KOPT-K1 (cell line): ENCODE measurements around the gene EYA2.

Experiments used
- H3K27ac ChIP-seq: fragments of 200-600 bp; sonication (generic); 2 replicates; pipeline ENCODE4 v1.5.1; 2016; ENCODE audit warnings: antibody characterized with exemption, mild to moderate bottlenecking, low read depth, low read length; ENCODE audit not compliant: poor library complexity, severe bottlenecking
- H3K36me3 ChIP-seq: fragments of 200-600 bp; sonication (generic); 2 replicates; pipeline ENCODE4 v1.5.1; 2017; ENCODE audit warnings: antibody characterized with exemption, mild to moderate bottlenecking, low read length, moderate library complexity; ENCODE audit not compliant: insufficient read depth
- H3K9me3 ChIP-seq: fragments of 200-600 bp; sonication (generic); 2 replicates; pipeline ENCODE4 v1.5.1; 2017; ENCODE audit warnings: antibody characterized with exemption, low read length, mild to moderate bottlenecking; ENCODE audit not compliant: insufficient read depth, poor library complexity, severe bottlenecking

Gene EYA2

DNA sequence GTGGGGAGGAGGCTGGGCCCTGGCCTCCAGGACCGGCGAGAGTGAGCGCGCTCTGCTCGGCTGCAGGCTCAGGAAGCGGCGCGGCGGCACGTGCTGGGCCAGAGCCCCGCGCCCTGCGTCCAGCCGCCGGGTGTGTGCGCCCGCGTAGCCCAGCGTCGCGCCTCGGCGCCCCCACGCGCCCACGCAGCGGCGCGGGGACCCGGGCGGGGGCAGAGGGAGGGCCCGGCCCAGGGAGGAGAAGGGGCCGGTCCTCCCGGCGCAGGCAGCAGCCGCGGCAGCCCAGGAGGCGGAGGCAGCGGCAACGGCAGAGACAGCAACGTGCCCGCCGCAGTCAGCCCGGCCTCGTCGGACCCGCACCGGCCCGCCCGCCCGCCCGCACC is at the start of gene EYA2:
Gene EYA2, plus strand, starts transcription at position 265 of the 380 bp plus-strand sequence. CDS start 95,168 bp downstream, outside the sequence.
- H3K9me3 ChIP-seq: peaks cover 10% of the 10 kb centered on the region
- no peaks in the 10 kb centered on the region for H3K36me3 ChIP-seq
- no peak within 1 kb of the TSS for H3K27ac ChIP-seq

GRCh38 chr20:46844965-46845364 is 49.7 kb upstream of the EYA2 start:
- H3K27ac ChIP-seq: no peak overlapping the region
- H3K36me3 ChIP-seq: no peaks in the 10 kb centered on the region

DNA sequence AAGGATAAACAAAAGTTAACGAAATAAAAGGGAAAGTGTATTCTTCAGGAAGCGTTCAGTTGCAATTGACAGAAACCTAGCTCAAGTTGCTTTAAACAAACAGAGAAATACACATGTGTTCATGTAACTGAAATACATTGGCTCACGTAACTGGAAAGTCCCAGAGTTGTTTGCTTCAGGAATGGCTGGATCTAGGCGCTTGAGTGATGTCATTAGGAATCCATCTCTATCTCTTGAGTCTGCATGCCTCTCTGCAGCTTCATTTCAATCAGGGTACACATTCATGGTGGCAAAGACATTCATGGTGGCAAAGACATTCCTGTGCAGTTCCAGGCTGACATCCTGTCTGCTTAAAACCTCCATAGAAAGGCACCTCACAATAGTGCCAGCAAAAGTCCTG is 45.4 kb upstream of the EYA2 start:
- Histone ChIP-seq H3K27ac (no peak overlapping the region), H3K36me3 (no peaks in the 10 kb centered on the region), H3K9me3 (no peaks in the 10 kb centered on the region)

More at GRCh38 chr20:46844965-46845364, 49.7 kb upstream of the EYA2 start:
- no peaks in the 10 kb centered on the region for H3K9me3 ChIP-seq

- no peaks in the 10 kb centered on the region for H3K9me3 ChIP-seq
- no peaks in the 10 kb centered on the region for H3K36me3 ChIP-seq
- H3K27ac ChIP-seq: no peak overlapping the region
Observed at GRCh38 chr20:46849751-46850150, 44.9 kb upstream of the EYA2 start.

DNA sequence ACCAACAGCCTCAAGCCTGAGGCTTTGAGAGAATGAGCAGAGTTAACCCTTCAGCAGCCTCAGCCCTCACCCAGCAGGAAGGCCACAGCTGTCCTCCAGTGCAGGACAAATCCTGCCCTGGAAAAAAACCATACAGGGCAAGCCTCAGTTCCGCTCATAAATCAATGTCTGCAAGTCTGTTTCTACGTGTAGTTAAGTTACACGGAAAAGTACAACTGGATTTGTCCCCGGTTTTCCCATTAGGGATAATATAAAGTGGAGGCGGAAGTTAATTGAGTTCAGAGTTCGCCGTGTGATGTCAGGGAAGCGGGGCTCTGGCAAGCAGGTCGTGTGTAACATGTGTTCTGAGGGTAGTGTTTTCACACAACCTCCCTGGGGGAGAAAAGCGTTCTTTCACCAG is 44.2 kb upstream of the EYA2 start:
- Histone ChIP-seq H3K9me3 (no peaks in the 10 kb centered on the region), H3K27ac (no peak overlapping the region), H3K36me3 (no peaks in the 10 kb centered on the region)

- no peaks in the 10 kb centered on the region for H3K36me3 ChIP-seq
- no peak overlapping the region for H3K27ac ChIP-seq
- no peaks in the 10 kb centered on the region for H3K9me3 ChIP-seq
Observed at GRCh38 chr20:46850896-46851295, 43.7 kb upstream of the EYA2 start.

DNA sequence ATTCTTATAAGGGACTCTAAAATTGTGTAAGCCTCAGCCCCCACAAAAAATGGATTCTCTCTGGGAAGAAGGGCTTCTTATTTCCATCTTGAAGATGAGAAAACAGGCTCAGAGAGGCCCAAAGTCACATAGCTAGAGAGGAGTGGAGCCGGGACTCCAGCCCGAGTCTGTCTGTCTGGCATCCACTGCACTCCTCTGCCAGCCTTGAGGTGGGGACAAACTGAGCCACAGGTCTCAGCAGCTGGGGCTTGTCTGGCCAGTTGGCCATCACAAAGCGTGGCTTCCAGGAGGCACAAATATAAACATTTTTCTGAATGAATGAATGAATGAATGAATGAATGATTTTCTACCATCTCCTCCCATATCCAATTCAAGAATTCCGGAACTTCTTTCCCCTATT is 42.9 kb upstream of the EYA2 start:
- H3K9me3 ChIP-seq: no peaks in the 10 kb centered on the region
- H3K36me3 ChIP-seq: no peaks in the 10 kb centered on the region
- H3K27ac ChIP-seq: no peak overlapping the region

DNA sequence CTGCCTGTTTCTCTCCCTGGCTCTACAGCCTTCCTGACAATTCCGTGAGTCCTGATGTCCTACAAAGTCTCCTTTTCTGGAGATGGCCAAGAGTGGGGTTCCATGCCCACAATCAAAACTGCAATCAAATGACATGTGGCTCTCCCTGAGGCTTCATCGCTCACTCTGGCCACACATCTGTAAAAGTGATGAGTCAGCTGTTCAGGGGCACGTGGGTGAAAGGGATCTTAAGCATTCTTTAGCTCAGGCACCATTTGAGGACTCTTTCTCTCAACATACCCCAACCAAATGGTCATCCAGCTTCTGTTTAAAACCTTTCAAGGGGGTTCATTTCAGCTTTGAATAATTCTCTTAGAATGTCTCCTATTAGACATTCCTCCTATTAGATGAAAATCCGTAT is 42.3 kb upstream of the EYA2 start:
- H3K36me3 ChIP-seq: no peaks in the 10 kb centered on the region
- no peak overlapping the region for H3K27ac ChIP-seq
- no peaks in the 10 kb centered on the region for H3K9me3 ChIP-seq

DNA sequence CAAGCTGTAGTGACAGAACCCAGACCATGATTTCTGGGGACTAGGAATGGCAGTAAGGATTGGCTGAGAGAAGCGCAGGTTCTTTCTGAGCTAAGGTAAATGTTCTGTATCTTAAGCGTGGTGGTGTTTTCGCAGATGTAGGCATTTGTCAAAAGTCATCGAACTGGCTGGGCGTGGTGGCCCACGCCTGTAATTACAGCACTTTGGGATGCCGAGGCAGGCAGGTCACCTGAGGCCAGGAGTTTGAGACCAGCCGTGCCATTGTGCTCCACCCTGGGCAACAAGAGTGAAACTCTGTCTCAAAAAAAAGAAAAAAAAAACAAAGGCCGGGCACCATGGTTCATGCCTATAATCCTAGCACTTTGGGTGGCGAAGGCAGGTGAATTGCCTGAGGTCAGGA is 40.7 kb upstream of the EYA2 start:
- Histone ChIP-seq H3K27ac (no peak overlapping the region), H3K9me3 (no peaks in the 10 kb centered on the region), H3K36me3 (no peaks in the 10 kb centered on the region)

DNA sequence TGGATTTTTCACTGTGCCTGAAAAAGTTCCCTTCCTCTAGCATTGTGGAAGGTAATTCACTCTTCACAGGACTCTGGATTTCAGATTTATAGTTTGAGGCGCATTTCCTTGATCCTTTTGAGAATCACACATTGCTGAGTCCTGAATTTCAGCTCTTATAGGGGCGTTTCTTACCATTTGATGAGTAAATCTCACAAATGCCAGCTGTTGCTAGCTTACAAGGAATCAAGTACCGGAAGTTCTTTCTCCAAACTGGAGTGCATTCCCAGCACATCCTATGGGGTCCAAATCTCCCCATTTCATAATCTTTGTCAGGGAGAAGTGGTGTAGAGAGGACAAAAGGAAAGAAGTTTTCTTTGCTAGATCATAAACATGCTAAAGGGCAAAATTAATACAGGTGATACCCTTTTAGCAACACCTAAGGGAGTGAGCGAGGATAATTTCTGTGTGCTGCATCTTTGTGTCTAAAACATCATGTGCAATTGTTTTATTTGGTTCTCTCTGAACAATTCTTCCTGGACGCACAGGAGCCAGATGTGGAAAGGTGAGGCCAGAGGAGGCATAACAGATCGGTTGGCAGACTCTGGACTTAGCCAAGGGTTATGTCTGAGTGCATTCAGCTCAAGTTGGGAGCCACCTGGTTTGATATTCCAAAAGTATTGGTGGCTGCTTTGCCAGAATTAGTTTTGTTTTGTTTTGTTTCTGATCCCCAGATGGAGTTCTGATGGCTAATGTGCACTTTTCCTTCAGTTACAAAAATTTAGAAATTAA is 37.4 kb upstream of the EYA2 start:
- Histone ChIP-seq H3K36me3 (no peaks in the 10 kb centered on the region), H3K9me3 (no peaks in the 10 kb centered on the region), H3K27ac (no peak overlapping the region)

GRCh38 chr20:46865824-46866223 is 28.8 kb upstream of the EYA2 start:
- Histone ChIP-seq H3K9me3 (peaks cover 5% of the 10 kb centered on the region), H3K36me3 (no peaks in the 10 kb centered on the region)

GRCh38 chr20:46870041-46870440 is 24.6 kb upstream of the EYA2 start:
- H3K36me3 ChIP-seq: no peaks in the 10 kb centered on the region
- peaks cover 10% of the 10 kb centered on the region for H3K9me3 ChIP-seq
- no peak overlapping the region for H3K27ac ChIP-seq

More at GRCh38 chr20:46865824-46866223, 28.8 kb upstream of the EYA2 start:
- no peak overlapping the region for H3K27ac ChIP-seq

DNA sequence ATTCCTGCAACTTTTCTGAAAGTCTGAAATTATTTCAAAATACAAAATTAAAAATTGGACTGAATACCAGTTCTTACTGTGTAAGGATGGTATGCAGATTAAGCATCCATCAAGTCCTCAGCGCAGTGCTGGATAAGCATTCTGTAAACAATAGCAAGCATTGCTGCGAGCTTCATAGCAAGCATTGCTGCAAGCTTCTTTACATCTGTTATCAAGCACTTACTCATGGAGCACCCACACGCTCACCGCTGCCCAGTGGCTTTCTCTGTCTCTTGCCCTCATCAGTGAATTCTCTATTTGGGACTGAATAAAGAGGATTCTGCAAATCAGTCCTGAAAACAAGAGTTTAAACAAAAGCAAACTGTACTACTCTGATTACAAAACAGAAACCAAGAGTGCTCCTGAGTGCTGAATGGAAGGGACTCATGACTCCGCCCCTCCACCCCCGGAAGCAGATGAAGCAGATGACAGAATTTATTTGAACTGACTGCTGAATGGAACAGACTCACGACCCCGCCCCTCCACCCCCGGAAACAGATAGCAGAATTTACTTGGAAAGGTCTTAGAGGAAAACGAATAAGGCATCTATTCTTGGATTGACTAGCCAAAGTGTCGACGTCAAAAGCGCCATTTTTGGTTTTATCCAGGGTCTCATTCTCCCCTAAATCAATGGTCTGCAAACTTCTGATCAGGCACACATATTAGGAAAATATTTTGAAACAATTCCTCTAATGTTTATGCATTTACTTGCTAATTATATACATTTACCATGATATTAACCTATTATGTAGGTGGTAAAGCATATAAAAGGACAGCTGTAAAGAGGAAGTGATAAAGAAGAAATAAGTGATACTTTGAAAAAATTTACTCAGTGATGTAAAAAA is 22.1 kb upstream of the EYA2 start:
- Histone ChIP-seq H3K36me3 (no peaks in the 10 kb centered on the region), H3K27ac (no peak overlapping the region), H3K9me3 (peaks cover 10% of the 10 kb centered on the region)

DNA sequence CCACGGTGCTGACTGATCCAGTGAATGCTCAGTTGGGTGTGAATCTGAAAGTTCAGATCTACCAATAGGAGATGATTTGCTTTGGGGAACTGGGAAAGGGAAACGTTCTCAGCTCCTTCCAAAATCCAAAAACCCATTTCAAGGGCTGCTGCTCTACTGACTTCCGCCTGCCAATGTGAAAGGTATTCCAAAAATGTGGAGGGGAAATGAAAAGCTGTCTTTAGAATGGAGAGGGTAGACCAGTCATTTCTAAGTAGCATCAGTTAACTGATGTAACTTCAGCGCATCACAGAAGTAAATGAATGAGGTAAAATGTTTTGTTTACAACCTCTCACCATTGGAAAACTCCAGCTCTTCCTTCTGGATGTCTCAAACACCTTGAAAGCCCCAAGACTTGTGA is 19.6 kb upstream of the EYA2 start:
- Histone ChIP-seq H3K27ac (no peak overlapping the region), H3K9me3 (peaks cover 5% of the 10 kb centered on the region), H3K36me3 (no peaks in the 10 kb centered on the region)

DNA sequence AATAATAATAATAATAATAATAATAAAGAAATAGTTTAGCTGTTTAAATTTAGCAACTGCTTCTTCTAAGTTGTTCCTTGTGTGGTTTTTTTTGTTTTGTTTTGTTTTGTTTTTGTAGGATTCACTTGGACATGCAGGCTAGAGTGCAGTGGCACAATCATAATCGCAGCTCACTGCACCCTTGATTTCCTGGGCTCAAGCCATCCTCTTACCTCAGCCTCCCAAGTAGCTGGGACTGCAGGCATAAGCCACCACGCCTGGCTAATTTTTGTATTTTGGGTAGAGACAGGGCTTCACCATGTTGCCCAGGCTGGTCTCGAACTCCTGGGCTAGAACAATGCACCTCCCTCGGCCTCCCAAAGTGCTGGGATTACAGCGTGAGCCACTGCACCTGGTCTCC is 15.3 kb upstream of the EYA2 start:
- H3K36me3 ChIP-seq: no peaks in the 10 kb centered on the region
- H3K9me3 ChIP-seq: no peaks in the 10 kb centered on the region
- H3K27ac ChIP-seq: no peak overlapping the region
